ENCODE results near the gene RREB1.

RREB1 gene

DNA sequence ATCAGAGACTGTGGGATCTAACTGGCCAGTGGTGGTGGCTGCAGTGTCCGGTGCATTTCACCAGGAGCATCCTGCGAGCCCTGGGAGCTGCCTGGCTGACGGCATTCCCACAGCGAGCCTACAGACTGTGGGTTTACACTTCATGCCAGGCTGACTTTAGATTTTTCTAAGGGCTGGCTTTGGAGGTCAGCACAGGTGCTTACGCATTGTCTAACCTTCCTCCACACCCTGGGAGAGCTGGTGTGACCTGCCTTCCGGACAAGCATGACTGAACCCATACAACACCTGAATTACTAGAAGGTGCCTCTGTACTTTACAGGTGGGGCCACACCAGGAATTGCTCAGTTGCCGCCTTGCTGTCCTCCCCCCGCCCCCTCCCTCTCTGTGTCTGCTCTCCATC lies 96.2 kb downstream of the RREB1 start:
- no peak for DNase-seq (ENCODE audit: extremely low read depth, insufficient read length)
- Histone ChIP-seq H3K4me3 (replicated peaks; ENCODE audit: low read depth, low read length) (no peak overlapping the region), H3K36me3 (ENCODE audit: control insufficient read depth, insufficient read depth, low read length) (peaks cover 8% of the 10 kb centered on the region), H3K27me3 (replicated peaks; ENCODE audit: control insufficient read depth, insufficient read depth, low read length) (no peaks in the 10 kb centered on the region)
- TF ChIP-seq, protein P1, sequence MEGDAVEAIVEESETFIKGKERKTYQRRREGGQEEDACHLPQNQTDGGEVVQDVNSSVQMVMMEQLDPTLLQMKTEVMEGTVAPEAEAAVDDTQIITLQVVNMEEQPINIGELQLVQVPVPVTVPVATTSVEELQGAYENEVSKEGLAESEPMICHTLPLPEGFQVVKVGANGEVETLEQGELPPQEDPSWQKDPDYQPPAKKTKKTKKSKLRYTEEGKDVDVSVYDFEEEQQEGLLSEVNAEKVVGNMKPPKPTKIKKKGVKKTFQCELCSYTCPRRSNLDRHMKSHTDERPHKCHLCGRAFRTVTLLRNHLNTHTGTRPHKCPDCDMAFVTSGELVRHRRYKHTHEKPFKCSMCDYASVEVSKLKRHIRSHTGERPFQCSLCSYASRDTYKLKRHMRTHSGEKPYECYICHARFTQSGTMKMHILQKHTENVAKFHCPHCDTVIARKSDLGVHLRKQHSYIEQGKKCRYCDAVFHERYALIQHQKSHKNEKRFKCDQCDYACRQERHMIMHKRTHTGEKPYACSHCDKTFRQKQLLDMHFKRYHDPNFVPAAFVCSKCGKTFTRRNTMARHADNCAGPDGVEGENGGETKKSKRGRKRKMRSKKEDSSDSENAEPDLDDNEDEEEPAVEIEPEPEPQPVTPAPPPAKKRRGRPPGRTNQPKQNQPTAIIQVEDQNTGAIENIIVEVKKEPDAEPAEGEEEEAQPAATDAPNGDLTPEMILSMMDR (IDR thresholded peaks at IDR 0.05; ENCODE audit: insufficient read depth, low read length, poor library complexity, severe bottlenecking): no peak

DNA sequence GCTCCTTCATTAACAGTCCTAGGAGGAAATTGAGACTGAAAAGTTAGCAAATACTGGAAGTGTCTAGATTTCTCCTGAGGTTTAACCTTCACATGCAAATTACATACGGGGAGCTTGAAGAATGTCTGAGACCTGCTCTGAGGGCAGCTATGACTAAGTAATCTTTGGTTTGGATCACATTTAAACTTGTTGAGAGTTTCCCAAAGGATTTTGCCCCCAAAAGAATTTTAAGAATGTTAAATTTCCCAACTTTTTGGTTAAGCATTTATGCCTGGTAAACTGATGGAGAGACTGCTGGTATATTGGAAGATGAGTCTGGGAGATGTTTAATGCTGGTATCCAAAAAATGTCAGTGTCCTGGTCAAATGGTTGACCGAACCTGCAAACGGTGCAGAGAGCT lies 97.0 kb downstream of the RREB1 start:
- Histone ChIP-seq H3K36me3 (ENCODE audit: control insufficient read depth, insufficient read depth, low read length) (peaks cover 8% of the 10 kb centered on the region), H3K4me3 (replicated peaks; ENCODE audit: low read depth, low read length) (no peak overlapping the region), H3K27me3 (replicated peaks; ENCODE audit: control insufficient read depth, insufficient read depth, low read length) (no peaks in the 10 kb centered on the region)
- TF ChIP-seq, protein P1 (IDR thresholded peaks at IDR 0.05; ENCODE audit: insufficient read depth, low read length, poor library complexity, severe bottlenecking): no peak
- no peak for DNase-seq (ENCODE audit: extremely low read depth, insufficient read length)

DNA sequence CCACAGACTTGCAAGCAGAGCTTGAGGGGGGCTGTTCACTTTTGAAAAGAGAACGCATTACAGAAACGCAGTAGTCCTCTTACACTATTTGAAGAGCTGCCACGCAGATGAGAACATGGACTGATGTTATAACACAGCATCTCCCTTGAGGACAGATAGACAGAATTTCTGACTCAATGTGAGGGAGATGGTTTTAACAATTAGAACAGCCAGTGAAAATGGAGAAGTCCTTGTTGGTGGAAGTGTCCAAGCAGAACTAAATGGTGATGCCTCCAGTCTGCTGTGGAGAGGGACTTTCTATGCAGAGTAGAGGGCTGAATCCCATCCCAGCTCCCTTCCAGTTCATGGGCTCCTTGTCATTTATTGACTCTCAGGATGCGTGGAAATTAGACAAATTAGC lies 100.0 kb downstream of the RREB1 start:
- Histone ChIP-seq H3K36me3 (ENCODE audit: control insufficient read depth, insufficient read depth, low read length) (peaks cover 20% of the 10 kb centered on the region), H3K4me3 (replicated peaks; ENCODE audit: low read depth, low read length) (no peak overlapping the region), H3K27me3 (replicated peaks; ENCODE audit: control insufficient read depth, insufficient read depth, low read length) (no peaks in the 10 kb centered on the region)
- TF ChIP-seq, protein P1 (IDR thresholded peaks at IDR 0.05; ENCODE audit: insufficient read depth, low read length, poor library complexity, severe bottlenecking): no peak
- no peak for DNase-seq (ENCODE audit: extremely low read depth, insufficient read length)

DNA sequence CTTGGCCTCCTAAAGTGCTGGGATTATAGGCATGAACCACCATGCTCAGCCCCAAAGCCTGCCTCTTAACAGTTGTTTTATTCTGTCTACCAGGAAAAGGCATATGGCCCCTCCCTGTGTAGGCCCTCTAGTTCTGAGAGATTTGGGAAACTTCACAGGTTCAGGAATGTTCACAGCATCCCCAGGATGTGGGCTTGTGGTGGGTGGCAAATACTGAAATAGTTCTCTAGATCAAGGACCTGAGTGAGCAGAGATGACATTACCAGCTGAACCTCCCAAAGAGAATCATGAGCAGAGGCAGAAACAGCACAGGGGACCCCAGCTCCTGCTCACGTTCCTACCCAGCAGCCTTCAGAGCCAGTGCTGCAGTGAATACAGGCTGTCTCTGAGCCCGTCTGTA lies 105.7 kb downstream of the RREB1 start:
- Histone ChIP-seq H3K36me3 (ENCODE audit: control insufficient read depth, insufficient read depth, low read length) (peaks cover 42% of the 10 kb centered on the region), H3K4me3 (replicated peaks; ENCODE audit: low read depth, low read length) (no peak overlapping the region), H3K27me3 (replicated peaks; ENCODE audit: control insufficient read depth, insufficient read depth, low read length) (no peaks in the 10 kb centered on the region)
- TF ChIP-seq, protein P1 (IDR thresholded peaks at IDR 0.05; ENCODE audit: insufficient read depth, low read length, poor library complexity, severe bottlenecking): no peak
- no peak for DNase-seq (ENCODE audit: extremely low read depth, insufficient read length)

DNA sequence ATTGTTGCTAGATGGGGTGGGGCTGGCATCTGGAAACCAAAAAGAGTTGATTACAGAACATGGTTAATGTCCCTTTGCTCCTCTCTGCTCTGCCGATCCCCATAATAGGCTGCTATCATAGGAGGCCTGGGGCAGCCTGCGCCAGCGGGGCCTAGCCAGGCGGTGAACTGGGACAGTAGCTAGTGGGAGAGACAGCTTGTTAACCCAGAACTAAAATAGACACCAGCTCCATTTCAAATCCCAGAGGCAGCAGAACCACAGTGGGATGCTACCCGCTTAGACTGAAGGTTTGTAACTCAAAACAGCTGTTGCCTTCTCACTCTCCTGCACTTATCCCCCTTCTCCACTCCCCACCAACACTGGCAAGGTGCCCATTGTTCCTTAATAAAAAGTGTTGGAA lies 106.7 kb downstream of the RREB1 start:
- Histone ChIP-seq H3K27me3 (replicated peaks; ENCODE audit: control insufficient read depth, insufficient read depth, low read length) (no peaks in the 10 kb centered on the region), H3K36me3 (ENCODE audit: control insufficient read depth, insufficient read depth, low read length) (peaks cover 45% of the 10 kb centered on the region), H3K4me3 (replicated peaks; ENCODE audit: low read depth, low read length) (no peak overlapping the region)
- DNase-seq (ENCODE audit: extremely low read depth, insufficient read length): no peak
- TF ChIP-seq, protein P1 (IDR thresholded peaks at IDR 0.05; ENCODE audit: insufficient read depth, low read length, poor library complexity, severe bottlenecking): no peak

DNA sequence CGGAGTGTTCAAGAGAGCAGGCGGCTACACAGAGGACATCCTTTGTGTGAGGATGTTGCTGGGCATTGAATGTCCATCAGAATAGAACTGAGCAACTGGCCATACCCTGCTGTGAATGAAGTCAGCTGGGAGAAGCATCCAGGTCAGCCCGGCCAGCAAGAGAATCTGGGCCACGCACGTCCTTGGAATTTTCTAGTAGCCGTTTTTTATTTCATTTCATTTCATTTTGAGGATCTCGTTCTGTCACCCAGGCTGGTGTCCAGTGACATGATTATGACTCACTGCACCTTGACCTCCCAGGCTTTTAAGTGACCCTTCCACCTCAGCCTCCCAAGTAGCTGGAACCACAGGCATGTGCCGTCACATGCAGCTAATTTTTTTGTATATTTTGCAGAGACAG lies 107.4 kb downstream of the RREB1 start:
- TF ChIP-seq, protein P1 (IDR thresholded peaks at IDR 0.05; ENCODE audit: insufficient read depth, low read length, poor library complexity, severe bottlenecking): no peak
- no peak for DNase-seq (ENCODE audit: extremely low read depth, insufficient read length)
- peaks cover 46% of the 10 kb centered on the region for H3K36me3 ChIP-seq (ENCODE audit: control insufficient read depth, insufficient read depth, low read length)
- no peaks in the 10 kb centered on the region for H3K27me3 ChIP-seq (replicated peaks; ENCODE audit: control insufficient read depth, insufficient read depth, low read length)
- H3K4me3 ChIP-seq (replicated peaks; ENCODE audit: low read depth, low read length): no peak overlapping the region
